ENCODE measurements around the gene HOXC10.

GRCh38 chr12:53973236-53974042, 11.5 kb upstream of the HOXC10 start:
- TF ChIP-seq EZH2 (IDR thresholded peaks at IDR 0.05) (no peak), POLR2AphosphoS5 (IDR thresholded peaks at IDR 0.05; ENCODE audit: borderline replicate concordance, low read depth, low read length) (no peak; the same call in 1 of the 2 replicates), FOXP2 (optimal IDR thresholded peaks at IDR 0.05; ENCODE audit: control extremely low read depth, extremely low read length, insufficient read depth) (no peak)

Data from SK-N-MC (cell line).